SU-DHL-6 (cell line): ENCODE measurements around the gene MDC1.

Source experiments
- EZH2phosphoT487 ChIP-seq: fragments of 200-600 bp; sonication (generic), shearing (Covaris generic); conservative IDR thresholded peaks from 2 replicates; pipeline ENCODE4 v1.6.1; 2018; ENCODE audit warnings: mild to moderate bottlenecking, antibody characterized with exemption, low read length, moderate library complexity, mixed read lengths
- TF ChIP-seq, protein P1 (sequence below): fragments of 200-600 bp; sonication (generic); IDR thresholded peaks from one replicate; pipeline ENCODE4 v1.5.1; 2017; ENCODE audit warnings: antibody characterized with exemption, mild to moderate bottlenecking, low read length, moderate library complexity; ENCODE audit not compliant: insufficient read depth, poor library complexity, severe bottlenecking

DNA sequence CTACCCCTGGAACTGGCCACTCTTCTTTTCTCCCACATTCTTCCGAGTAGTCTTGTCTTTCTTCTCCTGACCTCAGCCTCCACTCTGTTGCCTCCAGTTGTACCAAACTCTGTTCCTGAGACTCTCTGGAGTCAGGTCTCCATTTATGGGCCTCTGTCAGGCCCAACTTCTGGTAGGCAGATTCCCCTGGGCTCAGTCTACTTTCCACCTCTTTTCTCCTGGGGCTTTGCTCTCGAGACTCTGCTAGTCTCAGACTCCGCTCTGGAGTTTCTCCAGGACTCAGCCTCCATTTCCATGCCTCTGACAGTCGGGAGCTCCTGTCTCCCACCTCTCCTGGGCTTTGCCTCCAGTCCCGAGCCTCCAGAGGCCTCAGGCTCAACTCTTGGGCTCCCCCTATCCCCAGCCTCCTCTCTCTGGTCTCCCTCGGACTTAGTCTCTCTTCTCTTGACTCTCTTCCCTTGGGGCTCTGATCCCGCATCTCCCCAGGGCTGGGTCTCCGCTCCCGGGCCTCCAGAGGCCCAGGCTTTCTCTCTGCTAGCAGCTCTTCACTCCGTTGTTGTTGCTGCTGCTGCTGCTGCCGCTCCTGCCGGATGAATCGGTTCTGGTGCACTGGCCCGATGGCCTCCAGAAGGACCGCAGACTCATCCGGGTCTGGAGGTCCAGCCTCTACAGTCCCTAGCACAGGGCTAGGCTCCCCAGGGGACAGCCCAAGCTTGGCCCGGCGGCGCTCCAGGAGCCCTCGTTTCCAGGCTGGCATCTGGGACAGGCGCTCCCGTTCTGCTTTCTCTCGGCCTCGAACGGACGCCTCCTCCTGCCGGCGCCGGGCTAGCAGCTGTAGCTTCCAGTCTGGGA lies 31.7 kb downstream of the MDC1 start:
- no peak for TF ChIP-seq EZH2phosphoT487
- TF ChIP-seq, protein P1, sequence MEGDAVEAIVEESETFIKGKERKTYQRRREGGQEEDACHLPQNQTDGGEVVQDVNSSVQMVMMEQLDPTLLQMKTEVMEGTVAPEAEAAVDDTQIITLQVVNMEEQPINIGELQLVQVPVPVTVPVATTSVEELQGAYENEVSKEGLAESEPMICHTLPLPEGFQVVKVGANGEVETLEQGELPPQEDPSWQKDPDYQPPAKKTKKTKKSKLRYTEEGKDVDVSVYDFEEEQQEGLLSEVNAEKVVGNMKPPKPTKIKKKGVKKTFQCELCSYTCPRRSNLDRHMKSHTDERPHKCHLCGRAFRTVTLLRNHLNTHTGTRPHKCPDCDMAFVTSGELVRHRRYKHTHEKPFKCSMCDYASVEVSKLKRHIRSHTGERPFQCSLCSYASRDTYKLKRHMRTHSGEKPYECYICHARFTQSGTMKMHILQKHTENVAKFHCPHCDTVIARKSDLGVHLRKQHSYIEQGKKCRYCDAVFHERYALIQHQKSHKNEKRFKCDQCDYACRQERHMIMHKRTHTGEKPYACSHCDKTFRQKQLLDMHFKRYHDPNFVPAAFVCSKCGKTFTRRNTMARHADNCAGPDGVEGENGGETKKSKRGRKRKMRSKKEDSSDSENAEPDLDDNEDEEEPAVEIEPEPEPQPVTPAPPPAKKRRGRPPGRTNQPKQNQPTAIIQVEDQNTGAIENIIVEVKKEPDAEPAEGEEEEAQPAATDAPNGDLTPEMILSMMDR, result peak; percentile 64
